Activated T-cell treated with anti-CD3 and anti-CD28 coated beads, Interleukin-2, amount 50 U/mL, for 1 hour (primary cell): ENCODE measurements around the gene ROBO1.
"Not testable (repeated sequence)": the region's sequence is repeated elsewhere in the genome, so short reads cannot be mapped to it uniquely, and the experiment has no call there.

ENCODE experiments used
- DNase-seq: peaks from one replicate; pipeline ENCODE4 v3.0.0-alpha.2; 2020

ROBO1 gene

DNA sequence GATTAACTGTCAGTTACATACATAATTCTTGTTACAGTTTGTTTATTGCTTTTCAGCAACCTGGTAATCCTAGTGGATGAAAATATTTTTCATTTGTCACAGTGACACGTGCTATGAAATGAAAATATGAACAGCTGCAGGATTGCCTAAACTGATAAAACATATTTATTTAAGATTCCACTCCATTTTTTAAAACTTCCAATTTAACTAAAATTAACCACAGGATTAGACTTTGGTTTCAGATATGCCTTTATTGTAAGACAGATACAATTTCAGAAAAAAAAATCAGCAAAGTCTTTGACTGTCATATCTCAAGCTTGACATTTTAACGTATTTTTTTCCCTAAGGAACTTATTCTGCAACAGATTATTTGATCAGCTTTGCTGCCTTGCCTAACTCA lies 550.7 kb downstream of the ROBO1 start:
- DNase-seq, result no peak

DNA sequence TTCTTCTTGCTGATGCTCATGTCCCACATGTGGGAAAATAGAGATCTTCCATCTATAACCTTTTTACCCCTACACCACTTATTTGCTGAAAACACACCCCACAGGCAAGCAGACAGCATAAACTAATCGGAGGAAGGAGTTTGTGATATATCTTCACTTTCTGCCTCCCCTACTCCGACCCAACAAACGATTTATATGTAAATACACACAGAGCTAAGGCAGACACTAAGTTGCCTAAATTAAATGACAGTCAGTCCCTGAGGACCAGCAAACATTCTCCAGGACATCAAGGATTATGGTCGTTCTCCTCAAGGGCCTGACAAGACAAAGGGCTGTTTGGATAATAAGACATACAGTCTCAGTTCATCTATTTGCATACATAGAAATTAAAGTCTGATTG lies 552.5 kb downstream of the ROBO1 start:
- DNase-seq, result no peak

DNA sequence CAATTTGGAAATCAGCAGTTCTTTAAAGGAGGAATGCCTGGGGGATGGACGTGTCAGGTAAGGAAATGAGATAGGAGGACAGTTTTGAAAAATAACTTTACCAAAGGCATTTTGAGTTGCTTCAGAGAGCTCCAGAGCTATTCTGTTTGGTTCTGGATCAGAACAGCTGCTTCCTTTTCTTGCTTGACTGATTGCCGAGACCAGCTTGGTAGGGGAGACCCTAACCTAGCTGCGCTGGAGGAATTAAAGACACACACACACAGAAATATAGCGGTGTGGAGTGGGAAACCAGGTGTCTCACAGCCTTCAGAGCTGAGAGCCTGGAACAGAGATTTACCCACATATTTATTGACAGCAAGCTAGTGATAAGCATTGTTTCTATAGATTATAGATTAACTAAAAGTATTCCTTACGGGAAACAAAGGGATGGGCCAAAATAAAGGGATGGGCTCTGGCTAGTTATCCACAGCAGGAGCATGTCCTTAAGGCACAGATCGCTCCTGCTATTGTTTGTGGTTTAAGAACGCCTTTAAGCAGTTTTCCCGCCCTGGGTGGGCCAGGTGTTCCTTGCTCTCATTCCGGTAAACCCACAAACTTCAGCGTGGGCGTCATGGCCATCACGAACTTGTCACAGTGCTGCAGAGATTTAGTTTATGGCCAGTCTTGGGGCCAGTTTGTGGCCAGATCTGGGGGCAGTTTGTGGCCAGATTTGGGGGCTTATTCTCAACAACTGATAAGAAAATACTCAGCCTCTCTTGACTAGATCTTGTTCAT lies 556.0 kb downstream of the ROBO1 start:
- no peak for DNase-seq

DNA sequence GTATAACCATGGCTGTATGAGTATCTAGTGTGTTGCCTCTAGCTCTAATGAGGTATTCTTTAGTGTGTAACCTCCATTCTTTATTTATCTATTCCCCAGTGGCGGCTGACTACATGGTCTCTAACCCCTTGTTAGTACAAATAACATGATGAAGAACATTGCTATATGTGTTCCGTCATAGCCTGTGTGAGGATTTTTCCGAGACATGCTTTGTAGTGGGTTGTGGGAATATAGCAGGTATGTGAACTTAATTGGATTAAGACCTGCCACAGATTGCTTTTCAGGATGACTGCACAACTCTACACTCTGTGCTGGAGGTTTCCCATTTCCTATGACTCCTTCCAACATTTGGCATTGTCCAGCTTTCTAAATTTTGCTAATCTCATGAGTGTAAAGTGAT lies 563.4 kb downstream of the ROBO1 start:
- no peak for DNase-seq

DNA sequence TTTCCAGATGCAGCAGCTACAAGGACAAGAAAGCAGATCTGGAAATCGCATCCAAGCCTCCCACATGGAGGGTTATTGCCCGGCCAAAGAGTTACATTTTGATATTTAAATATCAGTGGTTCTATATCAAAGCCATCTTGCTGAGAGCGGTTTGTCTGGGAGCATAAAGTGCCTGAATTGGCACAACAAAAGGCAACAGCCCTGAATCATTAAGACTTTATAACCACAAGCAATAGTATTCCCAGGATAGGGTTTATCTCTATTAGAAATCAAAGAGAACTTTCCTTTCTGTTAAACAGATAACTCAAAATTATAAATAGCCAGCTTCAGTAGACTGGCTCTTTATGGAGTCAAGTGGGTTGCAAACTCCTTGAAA lies 564.7 kb downstream of the ROBO1 start:
- DNase-seq, result no peak

DNA sequence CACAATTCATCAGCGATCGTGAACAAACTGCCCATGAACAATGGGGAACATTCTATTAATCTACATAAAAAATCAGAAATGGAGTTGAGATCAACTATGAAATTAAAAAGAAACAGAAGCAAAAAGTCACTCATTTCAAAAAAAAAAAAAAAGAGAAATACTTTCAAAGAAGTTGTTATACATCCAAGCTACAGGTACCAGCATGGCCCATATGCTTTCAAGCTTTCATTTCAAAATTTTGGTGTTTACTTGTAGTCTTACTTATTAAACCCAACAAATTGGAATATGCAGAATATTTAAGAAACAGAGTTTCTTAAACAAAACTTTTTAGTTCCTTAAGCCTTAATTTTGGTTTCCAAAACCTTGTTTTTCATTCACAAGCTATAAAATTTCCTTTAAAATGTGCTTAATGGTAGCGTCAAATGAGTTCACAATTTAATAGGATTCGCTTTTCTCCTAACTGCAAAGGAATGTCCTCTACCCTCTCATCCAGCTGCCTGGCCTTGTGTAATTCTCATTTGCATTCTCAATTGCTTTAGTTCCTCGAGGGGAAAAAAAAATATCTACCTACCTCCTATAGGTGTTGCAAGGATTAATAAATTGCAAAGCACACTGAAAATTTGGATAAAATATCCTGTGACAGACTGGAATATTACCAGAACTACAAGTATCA lies 565.2 kb downstream of the ROBO1 start:
- DNase-seq, result no peak

DNA sequence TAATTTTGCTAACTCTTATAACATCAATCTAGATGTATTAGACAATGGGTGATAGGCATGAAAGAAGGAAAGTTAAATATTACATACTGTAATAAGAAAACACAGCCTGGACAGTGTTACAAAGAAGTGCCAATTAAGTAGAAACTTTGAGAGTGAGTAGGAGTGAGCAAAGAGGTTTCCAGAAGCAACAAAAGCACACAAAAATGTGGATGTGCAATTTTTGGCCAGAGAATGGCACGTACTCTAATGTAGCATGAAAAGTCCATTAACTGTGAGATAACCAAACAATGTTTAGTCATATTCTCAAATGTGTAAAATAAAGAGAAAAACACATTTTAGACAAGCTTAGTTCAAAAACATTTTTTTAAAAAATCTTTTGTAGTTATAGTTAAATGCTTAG lies 567.3 kb downstream of the ROBO1 start:
- DNase-seq, result no peak

DNA sequence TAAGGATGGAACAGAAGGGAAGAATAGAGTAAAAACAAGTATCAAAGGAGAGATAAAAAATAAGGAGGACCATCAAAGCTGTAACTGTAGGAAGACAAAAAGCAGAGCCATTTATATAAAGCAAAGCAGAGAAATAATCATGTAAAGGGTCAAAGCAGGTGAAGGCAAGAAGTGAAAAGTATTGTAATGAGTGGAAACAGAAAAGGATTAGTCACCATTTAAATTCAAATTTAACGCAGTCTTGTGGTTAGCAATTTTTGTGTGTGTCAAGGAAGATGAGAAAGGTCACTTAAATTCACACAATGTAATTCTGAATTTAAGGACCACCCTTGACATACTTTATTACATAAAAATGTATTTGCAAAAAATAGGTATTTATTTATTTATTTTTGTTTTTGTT lies 567.8 kb downstream of the ROBO1 start:
- no peak for DNase-seq

DNA sequence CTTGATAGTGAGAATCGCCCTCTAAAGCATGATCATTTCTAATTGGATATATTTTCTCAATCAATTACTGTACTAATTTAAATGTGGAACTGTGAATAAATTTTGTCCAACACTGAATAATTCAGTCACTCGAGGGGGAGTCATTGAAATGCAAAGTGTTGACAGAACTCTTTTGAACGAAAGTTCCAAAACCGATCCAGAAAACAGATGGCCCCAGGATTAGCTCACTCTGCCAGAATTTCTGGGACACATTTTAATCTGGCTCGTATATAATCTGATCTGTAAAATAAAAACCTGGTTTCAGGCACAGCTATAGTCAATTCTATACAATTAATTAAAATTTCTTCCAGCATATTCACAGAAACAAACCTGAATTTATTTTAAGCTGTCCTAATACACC lies 580.4 kb downstream of the ROBO1 start:
- no peak for DNase-seq

DNA sequence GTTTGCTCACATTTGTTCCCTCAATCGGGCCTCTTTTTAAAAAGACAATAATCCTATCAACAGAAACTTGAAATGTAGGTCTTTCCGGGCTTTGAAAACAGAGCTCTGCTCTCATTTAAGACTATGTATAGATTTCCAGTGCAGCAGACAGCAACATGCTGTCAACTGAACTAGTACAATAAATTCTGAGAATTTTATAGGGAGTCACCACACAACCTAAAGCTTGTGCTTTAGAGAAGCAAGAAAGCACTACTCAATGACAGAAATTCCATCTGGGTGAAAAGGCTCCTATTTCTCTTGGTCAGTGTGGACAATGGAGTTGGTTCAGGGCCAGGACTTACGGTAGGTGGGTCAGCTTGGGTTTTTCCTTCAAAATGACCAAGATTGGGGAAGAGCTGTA lies 583.5 kb downstream of the ROBO1 start:
- DNase-seq, result no peak

DNA sequence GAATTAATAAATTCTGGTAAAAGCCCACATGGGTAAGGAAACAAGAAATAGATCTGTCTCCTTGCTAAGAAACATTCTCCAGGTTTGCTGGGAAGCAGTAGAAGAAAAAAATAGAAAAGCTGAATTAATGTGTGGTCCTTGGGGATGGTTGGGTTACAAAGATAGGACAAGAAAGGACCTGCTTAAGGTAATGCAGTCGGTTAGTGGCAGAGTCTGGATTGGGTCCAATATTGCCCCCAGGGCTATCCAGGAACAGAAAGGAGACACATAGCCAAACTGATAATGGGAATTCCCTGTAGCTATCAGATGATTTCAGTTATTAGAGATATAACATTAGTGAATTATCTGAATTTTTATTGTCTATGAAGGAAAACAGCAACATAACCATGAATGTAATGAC lies 584.3 kb downstream of the ROBO1 start:
- no peak for DNase-seq

DNA sequence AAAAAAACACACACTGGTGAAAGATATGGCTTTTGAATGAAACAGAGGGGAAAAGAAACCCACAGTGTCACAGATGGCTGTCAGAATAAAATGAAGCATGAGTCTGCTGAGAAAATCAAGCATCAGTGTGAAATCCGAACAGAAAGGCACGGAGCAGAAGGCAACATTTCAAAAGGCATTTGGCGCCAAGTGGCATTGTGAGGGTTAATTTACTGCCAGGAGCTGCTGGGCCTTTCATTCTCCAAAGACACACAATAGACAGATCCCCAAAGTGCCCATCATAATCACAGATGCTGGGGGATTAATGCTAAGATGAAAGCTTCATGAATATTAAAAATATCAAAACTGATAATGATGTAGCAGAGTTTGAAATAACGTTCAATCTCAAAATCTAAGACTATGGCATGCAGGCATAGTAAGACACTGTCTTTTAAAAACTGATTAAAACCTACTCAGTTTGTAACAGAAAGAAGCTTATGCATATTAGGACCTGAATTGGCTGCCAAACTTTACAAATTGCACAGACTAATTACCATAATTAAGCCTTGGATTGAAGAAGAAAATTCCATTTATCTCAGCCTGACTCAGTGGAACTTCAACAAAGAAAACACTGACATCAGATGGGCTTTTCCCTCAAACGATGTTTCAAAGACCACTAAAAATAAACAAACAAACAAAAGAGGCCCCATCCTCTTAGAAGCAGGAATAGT lies 589.2 kb downstream of the ROBO1 start:
- DNase-seq, result no peak

DNA sequence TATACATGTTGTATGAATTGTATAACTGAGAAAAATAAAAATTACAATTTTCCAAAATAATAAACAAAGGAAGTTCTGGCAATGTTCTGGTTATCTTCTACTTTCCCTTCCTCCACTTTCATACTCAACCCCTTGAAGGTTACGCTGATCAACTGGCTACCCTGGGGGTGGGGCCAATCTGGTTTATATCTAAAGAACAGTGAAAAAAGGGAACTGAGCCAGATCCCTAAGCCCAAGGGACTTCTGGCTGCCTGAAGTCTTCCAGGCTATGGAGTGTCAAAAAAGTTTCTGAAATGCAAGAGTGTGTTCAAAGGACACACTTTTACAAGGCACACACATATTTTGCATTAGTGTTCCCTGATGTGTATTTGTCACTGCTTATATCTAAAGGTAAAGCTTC lies 591.9 kb downstream of the ROBO1 start:
- no peak for DNase-seq

DNA sequence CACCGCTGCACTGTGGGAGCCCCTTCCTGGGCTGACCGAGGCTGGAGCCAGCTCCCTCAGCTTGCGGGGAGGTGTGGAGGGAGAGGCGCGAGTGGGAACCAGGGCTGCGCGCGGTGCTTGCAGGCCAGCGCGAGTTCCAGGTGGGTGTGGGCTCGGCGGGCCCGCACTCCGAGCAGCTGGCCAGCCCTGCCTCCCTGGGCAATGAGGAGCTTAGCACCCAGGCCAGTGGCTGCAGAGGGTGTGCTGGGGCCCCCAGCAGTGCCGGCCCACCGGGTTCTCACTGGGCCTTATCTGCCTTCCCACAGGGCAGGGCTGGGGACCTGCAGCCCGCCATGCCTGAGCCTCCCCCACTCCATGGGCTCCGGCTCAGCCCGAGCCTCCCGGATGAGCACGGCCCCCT lies 594.5 kb downstream of the ROBO1 start:
- not testable (repeated sequence) for DNase-seq

DNA sequence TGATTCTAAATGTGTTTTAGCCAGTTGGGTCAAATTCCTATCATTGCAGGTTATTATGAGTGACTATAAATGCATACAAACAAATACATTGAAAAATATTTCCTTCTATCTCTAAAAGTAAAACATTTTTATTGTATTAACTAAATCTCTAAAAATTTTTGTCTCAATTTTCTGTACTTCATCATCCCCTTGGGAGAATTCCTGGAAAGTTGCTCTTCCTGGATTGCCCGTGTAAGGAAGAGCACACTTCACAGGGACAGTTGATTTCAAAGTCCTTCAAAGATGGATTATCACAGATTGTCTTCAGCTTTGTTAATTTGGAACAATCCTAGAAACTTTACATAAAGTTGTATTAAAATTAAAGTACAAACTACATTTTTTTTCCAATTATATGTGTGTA lies 595.6 kb downstream of the ROBO1 start:
- no peak for DNase-seq

DNA sequence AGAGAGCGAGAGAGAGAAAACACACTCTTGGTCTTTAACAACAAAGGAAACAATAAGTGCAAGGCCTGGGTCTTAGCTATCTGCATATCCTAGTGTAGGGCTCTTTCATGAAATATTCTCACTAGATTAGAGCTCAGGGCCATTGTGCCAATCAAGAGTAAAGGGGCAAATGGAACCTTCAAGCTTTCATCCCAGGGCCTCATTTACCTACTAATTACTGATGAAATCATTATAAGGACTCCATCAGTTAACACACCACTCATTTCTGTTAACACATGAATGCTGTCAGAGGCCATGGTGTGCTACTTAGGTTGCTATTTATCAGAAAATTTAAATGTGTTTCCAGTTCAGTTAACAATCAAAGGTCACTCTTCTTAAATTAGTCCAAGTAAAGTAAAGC lies 597.8 kb downstream of the ROBO1 start:
- DNase-seq, result no peak

DNA sequence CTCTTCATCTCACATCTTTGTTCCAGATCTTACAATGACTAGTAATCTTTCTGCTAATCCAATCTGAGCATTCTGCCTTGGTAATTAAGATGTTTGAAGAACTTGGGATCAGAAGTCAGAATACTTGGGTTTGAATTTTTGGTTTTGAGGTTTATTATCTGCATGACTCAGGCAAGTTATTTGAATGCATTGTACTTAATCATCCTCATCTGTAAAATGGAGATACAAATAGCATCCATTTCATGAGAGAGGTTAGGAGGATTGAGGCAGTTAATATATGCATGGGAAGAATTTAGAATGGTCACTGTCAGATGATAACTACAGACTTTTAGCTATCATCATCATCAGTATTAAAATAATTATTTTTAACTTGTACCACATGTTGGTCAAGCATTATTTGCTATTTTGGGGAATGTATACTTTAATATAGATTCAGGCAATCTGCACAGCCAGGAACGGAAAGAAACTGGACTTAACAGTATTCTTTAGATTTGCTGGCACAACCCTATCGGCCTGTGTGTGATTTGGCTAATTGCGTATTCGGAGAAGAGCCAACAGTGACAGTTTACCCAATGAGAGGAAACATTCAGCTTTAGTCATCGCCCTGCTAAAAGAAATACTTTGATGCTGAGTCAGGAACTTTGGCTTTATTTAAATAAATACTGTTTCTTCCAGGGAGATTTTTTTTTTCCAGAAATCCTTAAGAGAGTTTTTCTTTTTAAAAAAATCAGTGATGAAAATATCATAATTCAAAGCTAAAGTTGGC lies 600.0 kb downstream of the ROBO1 start:
- DNase-seq, result no peak

DNA sequence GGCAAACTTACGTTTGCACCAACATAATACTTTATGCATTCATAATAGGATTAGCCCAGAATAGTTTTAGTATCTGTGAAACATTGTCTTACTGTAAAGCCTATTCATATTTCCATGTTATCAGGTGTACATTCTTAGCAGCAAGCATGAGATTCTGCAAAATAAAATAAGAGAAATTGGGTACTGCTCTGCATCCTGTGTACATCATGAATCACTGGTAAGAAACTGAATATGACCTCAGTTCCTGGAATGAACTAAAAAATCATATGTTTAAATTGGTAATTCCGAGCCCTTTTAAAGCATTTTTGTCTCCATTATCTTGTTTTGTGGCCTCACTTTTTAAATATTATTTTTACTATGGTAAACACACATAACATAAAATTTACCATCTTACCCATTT lies 605.1 kb downstream of the ROBO1 start:
- DNase-seq, result no peak

DNA sequence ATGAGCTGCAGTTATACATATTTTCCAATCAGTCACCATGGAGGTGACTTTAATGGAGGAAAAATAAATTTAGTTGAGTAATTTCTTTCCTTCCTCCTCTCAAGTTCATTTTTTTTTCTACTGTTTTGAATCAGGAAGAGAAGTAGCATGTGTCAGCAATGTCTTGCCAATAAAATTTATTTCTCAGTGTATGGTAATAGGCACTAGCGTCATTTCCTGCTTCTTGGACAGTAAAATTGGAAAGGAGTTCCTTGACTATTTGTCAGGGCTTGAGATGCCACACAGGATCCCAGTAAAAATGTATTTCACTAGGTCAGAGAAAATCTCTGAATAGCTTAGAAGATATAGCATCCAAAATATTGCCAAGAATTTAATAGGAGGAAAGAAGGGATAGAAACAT lies 605.9 kb downstream of the ROBO1 start:
- DNase-seq, result no peak

DNA sequence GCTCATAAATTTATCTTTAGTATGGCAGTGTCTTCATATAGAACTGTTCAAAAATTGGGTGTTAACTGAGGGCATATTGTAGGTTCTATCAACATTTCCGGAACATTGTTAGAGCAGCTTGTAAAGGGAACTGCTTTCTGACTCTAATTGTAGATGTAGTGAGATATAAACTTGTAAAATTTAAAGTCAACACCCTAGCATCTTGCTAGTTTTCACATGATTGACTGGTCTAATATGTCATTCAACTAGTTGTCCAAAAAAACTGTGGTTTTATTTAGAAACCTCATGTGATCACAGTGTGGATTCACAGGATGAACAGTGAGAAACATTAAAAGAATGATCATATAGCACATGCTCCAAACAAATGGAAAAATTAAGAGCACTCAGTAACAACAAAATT lies 607.4 kb downstream of the ROBO1 start:
- DNase-seq, result no peak

DNA sequence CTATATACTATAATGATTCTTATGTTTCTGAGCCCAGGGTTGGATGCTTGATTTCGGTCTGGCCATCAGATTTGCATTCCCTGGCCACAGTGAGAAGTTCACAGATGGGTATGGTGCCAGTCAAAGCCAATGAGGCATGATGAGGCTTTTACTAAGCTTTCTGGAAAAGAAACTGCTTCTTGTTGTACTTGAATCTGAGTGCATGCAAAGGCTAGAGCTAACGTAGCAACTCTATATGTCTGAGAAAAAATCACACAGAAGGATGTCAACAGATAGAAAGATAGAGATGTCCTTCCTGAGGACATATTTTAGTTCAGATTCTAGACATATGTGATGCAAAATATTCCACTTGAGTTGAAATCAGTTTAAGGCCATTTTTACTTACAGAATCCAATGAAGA lies 608.1 kb downstream of the ROBO1 start:
- DNase-seq, result no peak

DNA sequence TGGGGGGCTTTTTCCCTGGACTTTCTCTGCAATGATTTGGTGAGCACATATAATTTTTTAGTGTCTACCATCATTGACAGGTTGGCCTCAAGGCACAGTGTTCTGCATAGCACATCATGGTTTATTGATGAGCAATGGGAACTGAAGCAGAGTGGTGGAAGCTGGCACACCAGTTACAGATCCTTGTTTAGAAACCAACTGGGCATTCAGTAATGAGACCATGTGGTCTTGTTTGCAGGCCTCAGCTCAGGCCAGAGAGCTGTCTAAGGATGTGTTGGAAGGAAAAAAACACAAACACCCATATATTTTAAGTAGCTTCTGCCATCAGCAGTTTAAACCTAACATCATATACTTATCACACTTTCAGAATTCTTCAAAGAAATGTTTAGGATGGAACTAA lies 610.6 kb downstream of the ROBO1 start:
- DNase-seq, result no peak

DNA sequence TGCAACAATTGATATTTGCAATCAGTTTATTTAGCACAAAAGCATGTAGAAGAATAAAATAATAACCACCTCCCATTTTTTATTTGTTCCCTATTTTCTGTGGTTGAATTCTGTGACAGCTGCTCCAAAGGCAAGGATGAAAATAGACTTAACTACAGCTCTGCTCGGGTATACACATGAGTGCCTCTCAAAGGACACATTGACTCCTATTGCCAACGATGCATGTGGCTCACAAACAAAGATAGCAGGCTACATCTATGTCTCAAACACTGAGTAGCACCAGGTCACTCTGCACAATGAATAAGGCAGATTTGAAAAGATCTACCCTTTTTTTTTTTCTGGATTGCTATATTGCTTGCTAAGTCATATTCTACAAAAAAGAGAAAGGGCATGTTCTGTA lies 612.9 kb downstream of the ROBO1 start:
- no peak for DNase-seq

DNA sequence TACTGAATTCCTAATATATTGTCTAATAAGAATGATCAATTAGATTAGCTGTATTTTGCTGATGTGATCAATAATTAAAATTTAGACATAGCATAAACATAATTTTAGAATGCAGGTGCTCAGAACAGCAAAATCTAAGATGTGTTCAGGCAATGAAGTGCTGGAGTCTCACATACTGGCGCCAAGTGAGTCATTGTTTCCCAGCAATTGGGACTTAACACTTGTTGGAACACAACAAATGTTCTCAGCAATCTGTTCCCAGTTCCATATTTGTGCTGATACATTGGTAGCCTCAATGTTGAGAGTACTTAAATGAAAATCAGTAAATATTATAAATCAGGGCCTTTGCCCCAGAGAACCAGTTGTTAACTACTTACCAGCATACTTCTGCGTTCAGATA lies 619.0 kb downstream of the ROBO1 start:
- no peak for DNase-seq
